HCT116 (cell line): Measurements from ENCODE around the gene SLC35C1.

Source experiments
- EGR1 ChIP-seq: IDR thresholded peaks from 2 replicates; pipeline ENCODE4 v1.6.1; 2012; ENCODE audit warnings: low read depth
- EZH2 ChIP-seq: fragments of 200-600 bp; sonication (generic); IDR thresholded peaks from 2 replicates; pipeline ENCODE4 v1.6.1; 2017; ENCODE audit warnings: antibody characterized with exemption, mixed run types
- JUND ChIP-seq: IDR thresholded peaks from 2 replicates; pipeline ENCODE4 v1.6.1; 2012
- MAX ChIP-seq: IDR thresholded peaks from 2 replicates; pipeline ENCODE4 v1.6.1; 2012
- POLR2A ChIP-seq: IDR thresholded peaks from 2 replicates; pipeline ENCODE4 v1.7.0; 2011; ENCODE audit warnings: borderline replicate concordance; ENCODE audit not compliant: insufficient read depth, insufficient read length; ENCODE audit errors: extremely low read depth
- POLR2AphosphoS5 ChIP-seq: IDR thresholded peaks from 2 replicates; pipeline ENCODE4 v1.6.1; 2011; ENCODE audit warnings: mild to moderate bottlenecking, low read depth, low read length, moderate library complexity
- REST ChIP-seq: IDR thresholded peaks from 2 replicates; pipeline ENCODE4 v1.6.1; 2012; ENCODE audit warnings: low read depth
- ZFX ChIP-seq: fragments of 450-650 bp; IDR thresholded peaks from 2 replicates; pipeline ENCODE4 v1.6.1; 2017
- TF ChIP-seq, protein P1 (sequence below), 3 experiments: fragments of 200-600 bp in 1 of 3; sonication (generic) in 1 of 3; IDR thresholded peaks in 2 of 3; conservative IDR thresholded peaks in 1 of 3; 2 replicates each; pipeline ENCODE4 v1.5.1; 2012 to 2017; ENCODE audit warnings: low read depth in 2 of 3, low read length in 2 of 3, antibody characterized with exemption in 1 of 3, borderline replicate concordance in 1 of 3, control low read depth in 1 of 3, mild to moderate bottlenecking in 1 of 3, mixed read lengths in 1 of 3, mixed run types in 1 of 3, moderate library complexity in 1 of 3; ENCODE audit not compliant: insufficient read depth in 1 of 3
- TF ChIP-seq, protein P2 (sequence below): IDR thresholded peaks from 2 replicates; pipeline ENCODE4 v1.6.1; 2011; ENCODE audit warnings: mild to moderate bottlenecking, low read length, moderate library complexity; ENCODE audit not compliant: insufficient replicate concordance; ENCODE audit errors: extremely low read depth

- TF ChIP-seq JUND (no peak), POLR2AphosphoS5 (no peak), MAX (no peak), POLR2A (no peak), REST (no peak), EGR1 (no peak), EZH2 (no peak), ZFX (no peak)
- TF ChIP-seq, protein P1, sequence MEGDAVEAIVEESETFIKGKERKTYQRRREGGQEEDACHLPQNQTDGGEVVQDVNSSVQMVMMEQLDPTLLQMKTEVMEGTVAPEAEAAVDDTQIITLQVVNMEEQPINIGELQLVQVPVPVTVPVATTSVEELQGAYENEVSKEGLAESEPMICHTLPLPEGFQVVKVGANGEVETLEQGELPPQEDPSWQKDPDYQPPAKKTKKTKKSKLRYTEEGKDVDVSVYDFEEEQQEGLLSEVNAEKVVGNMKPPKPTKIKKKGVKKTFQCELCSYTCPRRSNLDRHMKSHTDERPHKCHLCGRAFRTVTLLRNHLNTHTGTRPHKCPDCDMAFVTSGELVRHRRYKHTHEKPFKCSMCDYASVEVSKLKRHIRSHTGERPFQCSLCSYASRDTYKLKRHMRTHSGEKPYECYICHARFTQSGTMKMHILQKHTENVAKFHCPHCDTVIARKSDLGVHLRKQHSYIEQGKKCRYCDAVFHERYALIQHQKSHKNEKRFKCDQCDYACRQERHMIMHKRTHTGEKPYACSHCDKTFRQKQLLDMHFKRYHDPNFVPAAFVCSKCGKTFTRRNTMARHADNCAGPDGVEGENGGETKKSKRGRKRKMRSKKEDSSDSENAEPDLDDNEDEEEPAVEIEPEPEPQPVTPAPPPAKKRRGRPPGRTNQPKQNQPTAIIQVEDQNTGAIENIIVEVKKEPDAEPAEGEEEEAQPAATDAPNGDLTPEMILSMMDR (IDR thresholded peaks at IDR 0.05 in 2 of 3, conservative IDR thresholded peaks at IDR 0.05 in 1 of 3; ENCODE audit: borderline replicate concordance in 1 of 3, insufficient read depth in 1 of 3, low read depth in 2 of 3, low read length in 2 of 3) = no peak
- TF ChIP-seq, protein P2, sequence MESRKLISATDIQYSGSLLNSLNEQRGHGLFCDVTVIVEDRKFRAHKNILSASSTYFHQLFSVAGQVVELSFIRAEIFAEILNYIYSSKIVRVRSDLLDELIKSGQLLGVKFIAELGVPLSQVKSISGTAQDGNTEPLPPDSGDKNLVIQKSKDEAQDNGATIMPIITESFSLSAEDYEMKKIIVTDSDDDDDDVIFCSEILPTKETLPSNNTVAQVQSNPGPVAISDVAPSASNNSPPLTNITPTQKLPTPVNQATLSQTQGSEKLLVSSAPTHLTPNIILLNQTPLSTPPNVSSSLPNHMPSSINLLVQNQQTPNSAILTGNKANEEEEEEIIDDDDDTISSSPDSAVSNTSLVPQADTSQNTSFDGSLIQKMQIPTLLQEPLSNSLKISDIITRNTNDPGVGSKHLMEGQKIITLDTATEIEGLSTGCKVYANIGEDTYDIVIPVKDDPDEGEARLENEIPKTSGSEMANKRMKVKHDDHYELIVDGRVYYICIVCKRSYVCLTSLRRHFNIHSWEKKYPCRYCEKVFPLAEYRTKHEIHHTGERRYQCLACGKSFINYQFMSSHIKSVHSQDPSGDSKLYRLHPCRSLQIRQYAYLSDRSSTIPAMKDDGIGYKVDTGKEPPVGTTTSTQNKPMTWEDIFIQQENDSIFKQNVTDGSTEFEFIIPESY = no peak
These were observed 2.2 kb downstream of the SLC35C1 start for GRCh38 chr11:45806937-45807791.
